Thyroid gland (tissue), 4 donors: ENCODE data around the gene TET1.

Experiments used
- POLR2A ChIP-seq, 2 donors: fragments of 450-650 bp; IDR thresholded peaks; one replicate each; pipeline ENCODE4 v1.6.1; 2017; ENCODE audit warnings: antibody characterized with exemption in 2 of 2, mild to moderate bottlenecking in 2 of 2, moderate library complexity in 1 of 2
- TF ChIP-seq, protein P1 (sequence below), 6 experiments: fragments of 200-600 bp in 3 of 6; fragments of 450-650 bp in 3 of 6; sonication (generic) in 3 of 6; IDR thresholded peaks; one replicate each; pipeline ENCODE4 v1.5.1; 2016 to 2019; ENCODE audit warnings: antibody characterized with exemption in 6 of 6, mild to moderate bottlenecking in 2 of 6, inconsistent platforms in 1 of 6, moderate library complexity in 1 of 6

DNA sequence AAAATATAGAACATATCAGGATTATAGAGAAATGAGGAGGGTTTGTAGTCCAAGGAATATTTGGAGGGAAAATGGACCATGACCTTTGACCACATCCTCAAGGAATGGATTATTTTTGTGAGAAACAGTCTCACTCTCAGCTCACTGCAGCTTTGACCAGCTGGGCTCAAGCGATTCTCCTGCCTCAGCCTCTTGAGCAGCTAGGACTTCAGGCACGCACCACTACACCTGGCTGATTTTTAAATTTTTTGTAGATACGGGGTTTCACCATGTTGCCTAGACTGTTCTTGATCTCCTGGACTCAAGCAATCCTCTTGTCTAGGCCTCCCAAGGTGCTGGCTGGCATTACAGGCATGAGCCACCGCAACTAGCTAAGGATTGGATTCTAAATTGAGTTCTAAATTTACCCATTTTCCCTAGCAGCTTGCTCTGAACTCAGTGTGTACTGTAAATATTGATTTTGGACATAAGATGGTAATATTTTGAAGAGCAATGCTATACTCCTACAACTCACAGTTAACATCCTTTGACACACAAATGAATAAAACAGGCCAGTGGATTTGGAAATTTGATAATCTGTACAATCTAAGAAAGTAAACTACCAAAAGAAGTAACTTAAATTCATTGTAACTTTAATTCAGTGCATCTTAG is 73.8 kb downstream of the TET1 start:
- TF ChIP-seq, protein P1, sequence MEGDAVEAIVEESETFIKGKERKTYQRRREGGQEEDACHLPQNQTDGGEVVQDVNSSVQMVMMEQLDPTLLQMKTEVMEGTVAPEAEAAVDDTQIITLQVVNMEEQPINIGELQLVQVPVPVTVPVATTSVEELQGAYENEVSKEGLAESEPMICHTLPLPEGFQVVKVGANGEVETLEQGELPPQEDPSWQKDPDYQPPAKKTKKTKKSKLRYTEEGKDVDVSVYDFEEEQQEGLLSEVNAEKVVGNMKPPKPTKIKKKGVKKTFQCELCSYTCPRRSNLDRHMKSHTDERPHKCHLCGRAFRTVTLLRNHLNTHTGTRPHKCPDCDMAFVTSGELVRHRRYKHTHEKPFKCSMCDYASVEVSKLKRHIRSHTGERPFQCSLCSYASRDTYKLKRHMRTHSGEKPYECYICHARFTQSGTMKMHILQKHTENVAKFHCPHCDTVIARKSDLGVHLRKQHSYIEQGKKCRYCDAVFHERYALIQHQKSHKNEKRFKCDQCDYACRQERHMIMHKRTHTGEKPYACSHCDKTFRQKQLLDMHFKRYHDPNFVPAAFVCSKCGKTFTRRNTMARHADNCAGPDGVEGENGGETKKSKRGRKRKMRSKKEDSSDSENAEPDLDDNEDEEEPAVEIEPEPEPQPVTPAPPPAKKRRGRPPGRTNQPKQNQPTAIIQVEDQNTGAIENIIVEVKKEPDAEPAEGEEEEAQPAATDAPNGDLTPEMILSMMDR (IDR thresholded peaks at IDR 0.05): no peak
- no peak for TF ChIP-seq POLR2A (IDR thresholded peaks at IDR 0.05)
